Endodermal cell (in vitro differentiated cells): ENCODE measurements around the gene MYCN. TPM values are rescaled to one million over a fixed set of nuclear protein-coding genes. Genes with fewer than 3 reads are reported as not detected.

Experiments used
- DNase-seq: peaks from one replicate; pipeline ENCODE4 v3.0.0-alpha.2; 2017
- H3K27ac ChIP-seq: 2 replicates; pipeline ENCODE4 v1.5.1; 2013; ENCODE audit warnings: mild to moderate bottlenecking, low read depth, low read length, moderate library complexity
- H3K27me3 ChIP-seq: 2 replicates; pipeline ENCODE4 v1.6.1; 2013; ENCODE audit warnings: mild to moderate bottlenecking, low read length, moderate library complexity; ENCODE audit not compliant: insufficient read depth, control insufficient read depth, poor library complexity, severe bottlenecking
- H3K36me3 ChIP-seq: 2 replicates; pipeline ENCODE4 v1.7.0; 2013; ENCODE audit warnings: mild to moderate bottlenecking, low read length, moderate library complexity; ENCODE audit not compliant: control insufficient read depth, insufficient read depth
- H3K4me1 ChIP-seq: one replicate; pipeline ENCODE4 v1.7.0; 2013; ENCODE audit warnings: low read length; ENCODE audit not compliant: control insufficient read depth, insufficient read depth
- H3K4me3 ChIP-seq: 2 replicates; pipeline ENCODE4 v1.5.1; 2013; ENCODE audit warnings: mild to moderate bottlenecking, low read length, moderate library complexity
- H3K9ac ChIP-seq: 2 replicates; pipeline ENCODE4 v1.6.1; 2013; ENCODE audit warnings: mild to moderate bottlenecking, low read length, moderate library complexity; ENCODE audit not compliant: poor library complexity, severe bottlenecking; ENCODE audit errors: extremely low read depth
- H3K9me3 ChIP-seq: 2 replicates; pipeline ENCODE4 v1.6.1; 2013; ENCODE audit warnings: mild to moderate bottlenecking, low read length, moderate library complexity; ENCODE audit not compliant: control insufficient read depth
- H3K27ac Mint-ChIP-seq: 2 replicates; pipeline ENCODE4 v1.8.0; 2020; ENCODE audit warnings: mixed read lengths
- H3K27me3 Mint-ChIP-seq: 2 replicates; pipeline ENCODE4 v1.8.0; 2021; ENCODE audit warnings: mild to moderate bottlenecking, mixed read lengths; ENCODE audit not compliant: insufficient read depth
- H3K36me3 Mint-ChIP-seq: 2 replicates; pipeline ENCODE4 v1.8.0; 2020; ENCODE audit warnings: low read depth, mixed read lengths
- H3K4me1 Mint-ChIP-seq: 2 replicates; pipeline ENCODE4 v1.8.0; 2020; ENCODE audit warnings: mixed read lengths
- H3K4me3 Mint-ChIP-seq: 2 replicates; pipeline ENCODE4 v1.8.0; 2020; ENCODE audit warnings: mild to moderate bottlenecking, moderate library complexity, mixed read lengths
- H3K9me3 Mint-ChIP-seq: 2 replicates; pipeline ENCODE4 v1.8.0; 2020; ENCODE audit warnings: mild to moderate bottlenecking, mixed read lengths
- CTCF ChIP-seq: fragments of 200-600 bp; sonication (generic); conservative IDR thresholded peaks from 2 replicates; pipeline ENCODE4 v1.5.0; 2021; ENCODE audit warnings: antibody characterized with exemption, mild to moderate bottlenecking
- WGBS, 2 experiments: methylation state at CpG; one replicate each; pipeline versions ENCODE4 v1.1.5 to v1.1.7; 2013; ENCODE audit warnings: missing lambda C conversion rate in 2 of 2, mixed read lengths in 1 of 2; ENCODE audit not compliant: insufficient coverage in 1 of 2, insufficient read length in 1 of 2; 5-methylcytosine and 5-hydroxymethylcytosine counted together
- total RNA-seq, 2 donors: library from RNA; stranded (reverse); fragmentation: NEBNext Ultra II Directional in 1 of 2; extraction: Animal tissue kit (Norgen Biotek cat#: 25700) in 1 of 2; gene quantifications; 2 replicates in 1 of 2; 3 replicates in 1 of 2; pipeline ENCODE4 v1.2.1, GENCODE V29; 2021

MYCN gene
- total RNA-seq, 2 donors from 2014 or later: 36.8 to 52.3 TPM

- Mint-ChIP-seq H3K4me1 (no peaks in the 10 kb centered on the region), H3K27me3 (no peaks in the 10 kb centered on the region), H3K27ac (no peak overlapping the region), H3K36me3 (no peaks in the 10 kb centered on the region), H3K9me3 (peaks cover 4% of the 10 kb centered on the region), H3K4me3 (no peak overlapping the region)
- DNase-seq: no peak
- Histone ChIP-seq H3K9ac (no peak overlapping the region), H3K27ac (no peak overlapping the region), H3K36me3 (no peaks in the 10 kb centered on the region), H3K9me3 (no peaks in the 10 kb centered on the region), H3K4me1 (no peaks in the 10 kb centered on the region), H3K4me3 (no peak overlapping the region), H3K27me3 (no peaks in the 10 kb centered on the region)
- WGBS, 2 experiments: 95 to 100% methylated on average over 2 to 4 of the region's 6 CpGs
- TF ChIP-seq CTCF: no peak
Measured at GRCh38 chr2:15905986-15906491, 34.3 kb upstream of the MYCN start.

GRCh38 chr2:15906778-15907177, 33.6 kb upstream of the MYCN start:
- no peak overlapping the region for H3K4me3 ChIP-seq
- TF ChIP-seq CTCF: no peak
- H3K4me1 Mint-ChIP-seq: no peaks in the 10 kb centered on the region
- peaks cover 2% of the 10 kb centered on the region for H3K9me3 Mint-ChIP-seq
- no peak overlapping the region for H3K27ac Mint-ChIP-seq
- WGBS, 2 experiments: 90% methylated on average over 5 of the region's 5 CpGs; no CpG with 5 or more reads in 1 of the 2 experiments
- no peaks in the 10 kb centered on the region for H3K27me3 ChIP-seq
- no peak overlapping the region for H3K4me3 Mint-ChIP-seq
- H3K36me3 ChIP-seq: no peaks in the 10 kb centered on the region
- no peaks in the 10 kb centered on the region for H3K9me3 ChIP-seq
- DNase-seq: no peak
- H3K27me3 Mint-ChIP-seq: no peaks in the 10 kb centered on the region
- no peak overlapping the region for H3K9ac ChIP-seq
- H3K27ac ChIP-seq: no peak overlapping the region
- H3K36me3 Mint-ChIP-seq: no peaks in the 10 kb centered on the region
- no peaks in the 10 kb centered on the region for H3K4me1 ChIP-seq

- H3K27me3 Mint-ChIP-seq: no peaks in the 10 kb centered on the region
- Histone ChIP-seq H3K9me3 (no peaks in the 10 kb centered on the region), H3K36me3 (no peaks in the 10 kb centered on the region), H3K4me3 (no peak overlapping the region), H3K4me1 (no peaks in the 10 kb centered on the region), H3K27me3 (no peaks in the 10 kb centered on the region), H3K9ac (no peak overlapping the region), H3K27ac (no peak overlapping the region)
- H3K4me1 Mint-ChIP-seq: no peaks in the 10 kb centered on the region
- no peak for TF ChIP-seq CTCF
- no peak overlapping the region for H3K4me3 Mint-ChIP-seq
- DNase-seq: no peak
- WGBS, 2 experiments: 98 to 100% methylated on average over 1 to 2 of the region's 2 CpGs
- H3K9me3 Mint-ChIP-seq: peaks cover 2% of the 10 kb centered on the region
- no peak overlapping the region for H3K27ac Mint-ChIP-seq
- no peaks in the 10 kb centered on the region for H3K36me3 Mint-ChIP-seq
Measured at GRCh38 chr2:15907461-15908324, 32.7 kb upstream of the MYCN start.
